ENCODE data around the gene ZNF783. TPM values are rescaled to one million over a fixed set of nuclear protein-coding genes. Genes with fewer than 3 reads are reported as not detected.
"Not testable (repeated sequence)": the region's sequence is repeated elsewhere in the genome, so short reads cannot be mapped to it uniquely, and the experiment has no call there.

Gene ZNF783
- polyA plus RNA-seq, 4 donors: 11.8 to 14.3 (median 13.1) TPM

- no peak for DNase-seq (ENCODE audit: low read depth in 4 of 4, low spot score in 3 of 4)
Observed at GRCh38 chr7:149295481-149295850, 33.5 kb downstream of the ZNF783 start.

GRCh38 chr7:149296368-149296767 is 34.4 kb downstream of the ZNF783 start:
- no peak for DNase-seq (ENCODE audit: low read depth in 4 of 4, low spot score in 3 of 4)

DNA sequence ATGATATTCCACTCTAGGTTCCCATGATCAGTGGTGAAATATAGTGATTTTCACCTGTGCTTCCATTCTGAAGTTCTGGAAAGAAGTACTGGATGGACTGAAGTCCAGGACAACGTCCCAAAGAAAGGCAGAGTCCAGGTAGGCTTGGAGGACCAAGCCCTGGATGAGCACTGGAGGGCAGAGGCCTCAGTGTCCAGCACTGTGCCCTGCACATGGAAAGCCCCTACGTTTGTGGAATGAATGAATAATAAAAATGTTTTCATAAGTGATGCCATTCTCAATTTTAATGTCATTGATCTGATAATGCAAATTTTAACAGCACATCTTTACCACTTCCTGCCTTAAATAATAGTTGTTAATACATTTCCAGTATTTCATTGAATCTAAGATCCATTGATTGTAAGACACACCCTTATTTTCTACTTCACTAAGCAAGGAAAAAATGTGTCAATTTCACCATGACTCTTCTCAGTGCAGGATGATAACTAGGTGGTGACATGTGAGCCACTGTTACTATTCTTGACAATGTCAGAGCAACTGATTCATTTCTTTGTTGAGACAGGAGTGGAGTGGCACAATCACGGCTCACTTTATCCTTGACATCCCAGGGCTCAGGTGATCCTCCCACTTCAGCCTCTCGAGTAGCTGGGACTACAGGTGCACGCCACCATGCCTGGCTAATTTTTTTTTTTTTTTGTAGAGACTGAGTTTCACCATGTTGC is 35.2 kb downstream of the ZNF783 start:
- DNase-seq (ENCODE audit: low read depth in 4 of 4, low spot score in 3 of 4): no peak

- no peak for DNase-seq (ENCODE audit: low read depth in 4 of 4, low spot score in 3 of 4)
Observed at GRCh38 chr7:149300620-149301285, 38.8 kb downstream of the ZNF783 start.

GRCh38 chr7:149302222-149302621 is 40.2 kb downstream of the ZNF783 start:
- no peak for DNase-seq (ENCODE audit: low read depth in 4 of 4, low spot score in 3 of 4)

GRCh38 chr7:149302865-149303264 is 40.9 kb downstream of the ZNF783 start:
- no peak for DNase-seq (ENCODE audit: low read depth in 4 of 4, low spot score in 3 of 4)

- DNase-seq (ENCODE audit: low read depth in 4 of 4, low spot score in 3 of 4): no peak
Observed at GRCh38 chr7:149304006-149304405, 42.0 kb downstream of the ZNF783 start.

DNA sequence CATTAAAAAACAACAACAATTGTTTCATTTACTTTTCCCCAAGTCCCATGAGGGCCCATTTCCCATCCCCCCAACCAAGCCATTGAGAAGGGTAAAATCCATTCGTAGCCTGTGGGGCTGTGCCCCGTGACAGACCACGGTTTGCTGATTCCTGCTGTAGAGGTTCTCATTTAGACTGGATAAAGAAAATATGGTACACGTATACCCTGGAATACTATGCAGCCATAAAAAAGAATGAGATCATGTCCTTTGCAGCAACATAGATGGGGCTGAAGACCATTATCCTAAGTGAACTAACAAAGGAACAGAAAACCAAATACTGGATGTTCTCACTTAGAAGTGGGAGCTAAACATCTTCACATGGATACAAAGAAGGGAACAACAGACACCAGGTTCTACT is 44.9 kb downstream of the ZNF783 start:
- no peak for DNase-seq (ENCODE audit: low read depth in 4 of 4, low spot score in 3 of 4)

- no peak for DNase-seq (ENCODE audit: low read depth in 4 of 4, low spot score in 3 of 4)
Observed at GRCh38 chr7:149307775-149308501, 45.9 kb downstream of the ZNF783 start.

- peak in 1 of 4 donors; percentile 22 for DNase-seq (ENCODE audit: low read depth in 4 of 4, low spot score in 3 of 4)
Observed at GRCh38 chr7:149310113-149310836, 48.3 kb downstream of the ZNF783 start.

DNA sequence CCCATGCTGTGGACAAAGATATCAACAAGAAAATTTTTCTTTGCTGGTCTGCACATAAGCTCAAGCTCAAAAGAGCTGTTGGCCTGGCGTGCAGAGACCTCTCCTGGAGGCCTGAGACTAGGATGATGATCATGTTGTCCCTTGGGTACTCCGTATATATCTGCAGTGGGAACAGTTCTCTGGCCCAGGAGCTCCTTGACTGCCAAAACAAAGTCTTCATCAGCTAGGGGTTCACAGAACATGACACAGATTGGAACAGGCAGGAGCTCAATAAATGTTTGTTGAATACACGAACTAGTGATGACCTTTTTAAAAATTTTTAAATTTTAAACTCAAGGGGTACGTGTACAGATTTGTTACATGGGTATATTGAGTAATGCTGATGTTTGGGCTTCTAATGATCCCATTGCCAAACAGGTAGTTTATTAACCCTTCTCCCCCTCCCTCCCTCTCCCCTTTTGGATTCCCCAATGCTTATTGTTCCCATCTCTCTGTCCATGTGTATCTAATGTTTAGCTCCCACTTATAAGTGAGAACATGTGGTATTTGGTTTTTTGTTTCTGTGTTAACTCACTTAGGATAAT is 49.1 kb downstream of the ZNF783 start:
- DNase-seq (ENCODE audit: low read depth in 4 of 4, low spot score in 3 of 4): no peak

GRCh38 chr7:149313981-149314380 is 52.0 kb downstream of the ZNF783 start:
- no peak for DNase-seq (ENCODE audit: low read depth in 4 of 4, low spot score in 3 of 4)

DNA sequence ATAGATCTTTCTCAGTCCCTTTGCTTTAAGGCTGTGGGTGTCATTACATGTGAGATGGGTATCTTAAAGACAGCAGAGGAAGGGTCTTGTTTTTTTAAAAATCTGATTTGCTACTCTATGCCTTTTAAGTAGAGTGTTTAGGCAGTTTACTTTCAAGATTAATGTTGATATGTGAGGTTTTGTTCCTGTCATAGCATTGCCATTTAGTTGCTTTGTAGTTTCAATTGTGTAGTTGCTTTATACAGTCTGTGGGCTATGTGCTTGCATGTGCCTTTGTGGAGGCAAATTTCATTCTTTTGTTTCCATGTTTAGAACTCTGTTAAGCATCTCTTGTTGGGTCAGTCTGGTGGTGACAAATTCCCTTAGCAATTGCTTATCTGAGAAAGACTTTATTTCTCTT is 54.6 kb downstream of the ZNF783 start:
- DNase-seq (ENCODE audit: low read depth in 4 of 4, low spot score in 3 of 4): no peak

- DNase-seq (ENCODE audit: low read depth in 4 of 4, low spot score in 3 of 4): no peak
Observed at GRCh38 chr7:149317496-149317895, 55.5 kb downstream of the ZNF783 start.

DNA sequence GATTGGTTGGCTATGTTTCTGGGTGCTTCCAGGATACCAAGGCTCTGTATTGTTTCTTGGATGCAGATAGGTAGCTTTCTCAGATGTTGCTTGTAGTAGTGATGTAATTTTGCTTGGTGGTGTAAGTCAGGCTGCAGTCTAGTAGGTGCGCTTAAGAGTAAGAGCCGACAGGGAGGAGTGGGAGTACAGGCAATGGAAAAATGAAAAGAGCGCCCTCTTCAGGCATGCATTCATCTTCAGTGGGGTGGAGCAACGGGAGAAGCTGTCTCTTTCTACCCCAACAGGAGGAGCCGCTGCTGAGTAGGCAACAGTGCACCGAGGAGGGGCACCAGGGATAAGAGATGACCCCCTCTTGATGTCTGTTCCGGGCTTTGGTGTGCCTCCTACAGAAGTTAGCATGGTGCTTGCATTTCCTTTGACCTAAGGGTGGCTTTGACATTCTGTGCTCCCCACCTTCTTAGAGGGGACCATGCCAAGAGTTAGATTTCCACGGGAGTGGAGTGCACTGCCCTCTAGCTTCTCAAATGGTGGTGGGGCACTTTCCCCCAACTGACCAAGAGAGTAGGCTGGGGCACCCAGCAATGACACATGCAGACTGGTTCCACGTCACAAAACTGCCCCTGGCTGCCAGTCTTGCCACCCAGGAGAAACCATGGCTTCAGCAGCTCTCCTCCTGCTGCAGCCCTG is 56.1 kb downstream of the ZNF783 start:
- DNase-seq (ENCODE audit: low read depth in 4 of 4, low spot score in 3 of 4): no peak

- no peak for DNase-seq (ENCODE audit: low read depth in 4 of 4, low spot score in 3 of 4)
Observed at GRCh38 chr7:149319376-149319775, 57.4 kb downstream of the ZNF783 start.

DNA sequence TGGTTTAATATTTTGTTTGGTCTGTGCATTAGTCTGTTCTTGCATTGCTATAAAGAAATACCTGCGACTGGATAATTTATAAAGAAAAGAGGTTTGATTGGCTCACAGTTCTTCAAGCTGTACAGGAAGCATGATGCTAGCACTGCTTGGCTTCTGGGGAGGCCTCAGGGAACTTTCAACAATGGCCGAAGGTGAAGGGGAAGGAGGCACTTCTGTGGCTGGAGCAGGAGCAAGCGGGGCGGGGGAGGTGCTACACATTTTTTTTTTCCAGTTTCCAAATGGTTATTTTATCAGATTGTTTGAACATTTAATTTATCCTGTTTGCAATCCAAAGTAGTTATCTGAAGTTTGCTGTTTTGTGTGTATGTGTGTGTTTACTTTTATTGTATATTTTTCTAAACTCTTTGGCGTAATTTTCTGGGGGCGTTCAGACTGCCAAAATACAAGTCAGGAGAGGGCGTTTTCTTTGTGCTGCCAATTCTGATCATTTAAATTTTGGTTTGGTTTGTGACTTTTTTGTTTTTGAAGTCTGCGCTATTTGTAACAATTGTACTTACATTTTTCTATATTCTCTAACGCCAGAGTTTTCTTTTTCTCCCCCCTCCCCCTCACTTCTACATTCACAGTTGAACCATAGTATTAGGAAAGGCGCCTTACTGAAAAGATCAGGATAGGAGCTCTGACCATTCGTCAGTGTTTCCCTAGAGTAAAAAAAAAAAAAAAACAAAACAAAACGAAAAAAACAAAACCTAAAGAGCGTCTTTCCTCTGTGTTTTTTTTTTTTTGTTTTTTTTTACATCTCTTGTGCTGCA is 58.5 kb downstream of the ZNF783 start:
- no peak for DNase-seq (ENCODE audit: low read depth in 4 of 4, low spot score in 3 of 4)

- DNase-seq (ENCODE audit: low read depth in 4 of 4, low spot score in 3 of 4): not testable (repeated sequence)
Observed at GRCh38 chr7:149321125-149321905, 59.3 kb downstream of the ZNF783 start.
